ENCODE results near the gene P2RX7.

DNA sequence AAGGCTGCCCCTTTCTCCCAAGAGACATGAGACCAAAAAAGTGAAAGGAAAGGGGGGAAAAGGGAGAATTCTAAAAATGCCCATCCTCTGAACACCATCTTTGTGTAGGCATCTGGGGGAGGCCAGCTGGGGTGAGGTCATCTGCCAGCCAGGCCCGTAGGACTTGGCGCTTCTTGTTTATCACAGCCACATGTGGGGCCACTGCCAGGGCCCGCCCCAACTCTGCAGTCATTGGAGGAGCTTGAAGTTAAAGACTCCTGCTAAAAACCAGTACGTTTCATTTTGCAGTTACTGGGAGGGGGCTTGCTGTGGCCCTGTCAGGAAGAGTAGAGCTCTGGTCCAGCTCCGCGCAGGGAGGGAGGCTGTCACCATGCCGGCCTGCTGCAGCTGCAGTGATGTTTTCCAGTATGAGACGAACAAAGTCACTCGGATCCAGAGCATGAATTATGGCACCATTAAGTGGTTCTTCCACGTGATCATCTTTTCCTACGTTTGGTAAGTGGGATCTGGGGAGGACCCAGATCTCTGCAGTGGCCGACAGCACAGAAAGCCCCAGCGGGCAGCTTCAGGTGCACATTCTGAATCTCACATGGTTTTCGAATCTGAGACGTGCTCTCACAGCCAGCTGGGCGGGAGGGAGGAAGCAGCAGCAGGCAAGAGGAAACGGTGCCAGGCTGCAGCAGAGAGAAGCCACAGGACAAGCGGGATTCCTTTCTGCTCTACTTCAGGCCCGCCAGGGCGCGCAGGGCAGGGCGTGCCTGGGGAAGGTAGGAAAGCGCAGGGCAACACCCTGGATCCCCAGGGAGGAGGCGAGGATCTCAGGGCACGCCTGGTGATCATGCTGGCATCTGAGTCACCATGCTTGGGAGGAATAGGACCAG lies at the start of gene P2RX7:
- TF ChIP-seq, protein P1, sequence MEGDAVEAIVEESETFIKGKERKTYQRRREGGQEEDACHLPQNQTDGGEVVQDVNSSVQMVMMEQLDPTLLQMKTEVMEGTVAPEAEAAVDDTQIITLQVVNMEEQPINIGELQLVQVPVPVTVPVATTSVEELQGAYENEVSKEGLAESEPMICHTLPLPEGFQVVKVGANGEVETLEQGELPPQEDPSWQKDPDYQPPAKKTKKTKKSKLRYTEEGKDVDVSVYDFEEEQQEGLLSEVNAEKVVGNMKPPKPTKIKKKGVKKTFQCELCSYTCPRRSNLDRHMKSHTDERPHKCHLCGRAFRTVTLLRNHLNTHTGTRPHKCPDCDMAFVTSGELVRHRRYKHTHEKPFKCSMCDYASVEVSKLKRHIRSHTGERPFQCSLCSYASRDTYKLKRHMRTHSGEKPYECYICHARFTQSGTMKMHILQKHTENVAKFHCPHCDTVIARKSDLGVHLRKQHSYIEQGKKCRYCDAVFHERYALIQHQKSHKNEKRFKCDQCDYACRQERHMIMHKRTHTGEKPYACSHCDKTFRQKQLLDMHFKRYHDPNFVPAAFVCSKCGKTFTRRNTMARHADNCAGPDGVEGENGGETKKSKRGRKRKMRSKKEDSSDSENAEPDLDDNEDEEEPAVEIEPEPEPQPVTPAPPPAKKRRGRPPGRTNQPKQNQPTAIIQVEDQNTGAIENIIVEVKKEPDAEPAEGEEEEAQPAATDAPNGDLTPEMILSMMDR (IDR thresholded peaks at IDR 0.05), result peak in 1 of 4 experiments; percentile 20
- TF ChIP-seq POLR2A (IDR thresholded peaks at IDR 0.05), result peak; percentile 38
- TF ChIP-seq POLR2AphosphoS5 (IDR thresholded peaks at IDR 0.05), result peak; percentile 22

Measured in prostate gland (tissue), 2 donors.